Large intestine (tissue), 3 donors: ENCODE data around the gene EIF5A2. TPM values are rescaled to one million over a fixed set of nuclear protein-coding genes. Genes with fewer than 3 reads are reported as not detected.
"Not testable (repeated sequence)": the region's sequence is repeated elsewhere in the genome, so short reads cannot be mapped to it uniquely, and the experiment has no call there.

Experiments
- DNase-seq, 2 donors: peaks; one replicate each; pipeline versions ENCODE4 v3.0.0 to v3.0.0-alpha.2; 2013
- H3K27ac ChIP-seq: one replicate; pipeline ENCODE4 v1.5.1; 2013; ENCODE audit warnings: low read length
- H3K27me3 ChIP-seq: 2 replicates; pipeline ENCODE4 v1.6.1; 2013; ENCODE audit warnings: low read length; ENCODE audit not compliant: control insufficient read depth, insufficient read depth
- H3K36me3 ChIP-seq: 2 replicates; pipeline ENCODE4 v1.6.1; 2013; ENCODE audit warnings: low read length; ENCODE audit not compliant: control insufficient read depth, insufficient read depth
- H3K4me1 ChIP-seq: one replicate; pipeline ENCODE4 v1.6.1; 2013; ENCODE audit warnings: low read length; ENCODE audit not compliant: control insufficient read depth, insufficient read depth
- H3K4me3 ChIP-seq: one replicate; pipeline ENCODE4 v1.5.1; 2013; ENCODE audit warnings: low read length
- H3K9me3 ChIP-seq: one replicate; pipeline ENCODE4 v1.6.1; 2013; ENCODE audit warnings: mild to moderate bottlenecking, low read depth, low read length, moderate library complexity; ENCODE audit not compliant: control insufficient read depth
- WGBS: methylation state at CpG from one replicate; pipeline ENCODE4 v1.1.5; 2013; ENCODE audit warnings: low lambda C conversion rate; ENCODE audit not compliant: insufficient coverage; 5-methylcytosine and 5-hydroxymethylcytosine counted together
- polyA plus RNA-seq: library from polyadenylated mRNA; unstranded; fragments of 120-200 nt; gene quantifications from one replicate; pipeline ENCODE4 v1.2.1, GENCODE V29; 2013

EIF5A2 gene
- polyA plus RNA-seq, 1 donor: 7.1 TPM

DNA sequence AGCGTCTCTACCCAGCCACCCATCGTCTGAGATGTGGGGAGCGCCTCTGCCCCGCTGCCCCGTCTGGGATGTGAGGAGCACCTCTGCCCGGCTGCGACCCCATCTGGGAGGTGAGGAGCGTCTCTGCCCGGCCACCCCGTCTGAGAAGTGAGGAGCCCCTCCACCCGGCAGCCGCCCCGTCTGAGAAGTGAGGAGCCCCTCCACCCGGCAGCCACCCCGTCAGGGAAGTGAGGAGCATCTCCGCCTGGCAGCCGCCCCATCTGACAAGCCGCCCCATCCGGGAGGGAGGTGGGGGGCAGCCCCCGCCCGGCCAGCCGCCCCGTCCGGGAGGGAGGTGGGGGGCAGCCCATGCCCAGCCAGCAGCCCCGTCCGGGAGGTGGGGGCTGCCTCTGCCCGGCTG lies 15.1 kb upstream of the EIF5A2 start:
- H3K27ac ChIP-seq, H3K36me3 ChIP-seq, DNase-seq, H3K4me1 ChIP-seq, H3K27me3 ChIP-seq, H3K9me3 ChIP-seq, H3K4me3 ChIP-seq: not testable (repeated sequence)
- whole genome bisulfite sequencing: no CpG with 5 or more reads among the region's 27 CpGs

DNA sequence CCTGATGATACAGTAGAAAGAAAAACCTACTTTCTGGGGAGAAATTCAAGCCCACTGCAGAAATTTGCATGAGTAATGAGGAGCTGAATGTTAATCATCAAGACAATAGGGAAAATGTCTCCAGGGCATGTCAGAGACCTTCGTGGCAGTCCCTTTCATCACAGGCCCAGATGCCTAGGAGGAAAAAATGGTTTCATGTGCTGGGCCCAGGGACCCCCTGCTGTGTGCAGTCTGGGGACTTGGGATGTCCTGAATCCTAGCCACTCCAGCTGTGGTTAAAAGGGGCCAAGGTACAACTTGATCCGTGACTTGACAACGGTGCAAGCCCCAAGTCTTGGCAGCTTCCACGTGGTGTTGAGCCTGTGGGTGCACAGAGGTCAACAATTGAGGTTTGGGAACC lies 10.3 kb upstream of the EIF5A2 start:
- DNase-seq: no peak
- Histone ChIP-seq H3K36me3 (no peaks in the 10 kb centered on the region), H3K27ac (no peak overlapping the region), H3K9me3 (peaks cover 11% of the 10 kb centered on the region), H3K4me3 (no peak overlapping the region), H3K4me1 (no peaks in the 10 kb centered on the region), H3K27me3 (no peaks in the 10 kb centered on the region)
- no CpG with 5 or more reads among the region's 4 CpGs for WGBS

DNA sequence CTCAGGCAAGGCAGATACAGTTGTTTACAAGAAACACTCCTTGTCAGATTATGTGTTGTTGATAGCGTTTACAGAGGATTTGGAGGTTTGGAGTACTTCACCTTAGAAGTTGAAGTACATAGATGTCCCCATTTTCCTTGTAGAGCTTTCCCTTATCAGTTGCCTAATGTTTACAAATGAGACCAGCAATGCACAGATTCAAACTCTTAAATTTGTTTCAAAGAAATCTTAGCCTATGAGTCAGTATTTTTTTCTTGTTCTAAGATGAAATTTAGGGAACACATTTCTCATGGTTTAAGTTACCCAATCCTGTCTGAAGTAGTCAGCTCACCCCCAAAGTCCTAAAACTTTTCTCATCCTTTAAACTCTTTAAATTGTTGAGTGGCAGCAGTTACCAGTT lies 6.3 kb upstream of the EIF5A2 start:
- Histone ChIP-seq H3K4me1 (no peaks in the 10 kb centered on the region), H3K9me3 (peaks cover 7% of the 10 kb centered on the region), H3K27ac (no peak overlapping the region), H3K27me3 (no peaks in the 10 kb centered on the region), H3K36me3 (no peaks in the 10 kb centered on the region), H3K4me3 (no peak overlapping the region)
- no CpG with 5 or more reads among the region's 1 CpG for WGBS
- no peak for DNase-seq

DNA sequence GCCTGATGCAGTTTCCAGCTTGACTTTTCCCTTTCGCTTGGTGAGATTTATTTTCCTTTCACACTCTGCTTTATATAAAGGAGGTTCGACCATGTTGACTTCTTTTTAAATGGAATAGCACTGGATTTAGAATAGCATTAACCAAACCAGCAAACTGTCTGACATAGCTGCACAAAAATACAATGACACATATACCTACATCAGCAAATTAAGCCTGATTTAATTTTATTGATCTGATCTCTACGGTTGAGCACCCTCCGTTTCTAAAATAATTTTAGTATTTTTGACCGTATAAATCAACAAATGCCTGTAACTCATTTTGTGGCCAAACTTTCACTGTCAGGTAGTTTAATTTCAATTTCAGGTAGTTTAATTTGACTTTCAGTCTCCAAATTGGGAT lies 5.8 kb upstream of the EIF5A2 start:
- 100% methylated on average over 4 of the region's 5 CpGs for whole genome bisulfite sequencing
- no peak for DNase-seq
- H3K27me3 ChIP-seq: no peaks in the 10 kb centered on the region
- peaks cover 12% of the 10 kb centered on the region for H3K9me3 ChIP-seq
- H3K36me3 ChIP-seq: no peaks in the 10 kb centered on the region
- H3K27ac ChIP-seq: no peak overlapping the region
- H3K4me3 ChIP-seq: no peak overlapping the region
- H3K4me1 ChIP-seq: peaks cover under 1% of the 10 kb centered on the region

DNA sequence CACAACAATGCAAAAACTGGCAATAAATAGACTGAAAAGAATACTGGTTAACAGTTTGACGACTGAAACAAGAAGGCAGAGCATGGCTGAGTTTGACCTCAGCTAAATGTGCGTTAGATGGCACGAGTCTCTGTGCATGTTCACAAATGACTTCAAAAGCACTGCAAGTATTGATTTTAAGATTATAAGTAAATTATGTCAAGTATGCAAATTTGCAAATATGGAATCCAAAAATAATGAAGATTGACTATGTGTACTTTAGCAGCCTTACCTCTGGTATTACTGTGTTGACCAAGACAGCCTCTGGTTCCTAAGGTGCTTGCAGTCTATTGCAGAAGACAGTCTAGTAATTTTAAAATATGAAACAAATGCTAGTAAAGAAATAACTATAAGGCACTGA lies 2.6 kb upstream of the EIF5A2 start:
- H3K27ac ChIP-seq: no peak overlapping the region
- peaks cover 3% of the 10 kb centered on the region for H3K27me3 ChIP-seq
- 100% methylated on average over 2 of the region's 3 CpGs for WGBS
- no peak for DNase-seq
- H3K4me3 ChIP-seq: no peak overlapping the region
- peaks cover 14% of the 10 kb centered on the region for H3K4me1 ChIP-seq
- H3K36me3 ChIP-seq: no peaks in the 10 kb centered on the region
- H3K9me3 ChIP-seq: peaks cover 15% of the 10 kb centered on the region

DNA sequence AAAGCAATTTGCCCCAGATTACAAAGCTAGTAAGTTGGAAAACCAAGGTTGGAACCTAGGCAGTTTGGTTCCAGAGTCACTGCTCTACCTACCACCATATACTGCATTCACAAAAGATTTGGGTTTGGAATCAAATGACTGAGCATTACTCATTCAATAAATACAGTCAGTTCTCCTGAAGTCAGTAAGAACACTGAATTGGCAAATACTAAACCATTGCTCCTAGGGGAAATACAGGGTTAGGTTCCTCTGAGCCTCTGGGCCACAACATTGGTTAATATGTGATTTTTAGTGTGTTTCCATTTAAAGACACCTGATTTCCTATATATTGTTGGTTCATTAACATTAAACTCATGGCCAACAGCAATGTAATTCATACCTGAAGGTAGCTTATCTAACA lies 2.1 kb upstream of the EIF5A2 start:
- Histone ChIP-seq H3K4me1 (peaks cover 14% of the 10 kb centered on the region), H3K27me3 (peaks cover 3% of the 10 kb centered on the region), H3K9me3 (peaks cover 15% of the 10 kb centered on the region), H3K4me3 (no peak overlapping the region), H3K27ac (no peak overlapping the region), H3K36me3 (no peaks in the 10 kb centered on the region)
- DNase-seq: peak in 1 of 2 donors; percentile 3

DNA sequence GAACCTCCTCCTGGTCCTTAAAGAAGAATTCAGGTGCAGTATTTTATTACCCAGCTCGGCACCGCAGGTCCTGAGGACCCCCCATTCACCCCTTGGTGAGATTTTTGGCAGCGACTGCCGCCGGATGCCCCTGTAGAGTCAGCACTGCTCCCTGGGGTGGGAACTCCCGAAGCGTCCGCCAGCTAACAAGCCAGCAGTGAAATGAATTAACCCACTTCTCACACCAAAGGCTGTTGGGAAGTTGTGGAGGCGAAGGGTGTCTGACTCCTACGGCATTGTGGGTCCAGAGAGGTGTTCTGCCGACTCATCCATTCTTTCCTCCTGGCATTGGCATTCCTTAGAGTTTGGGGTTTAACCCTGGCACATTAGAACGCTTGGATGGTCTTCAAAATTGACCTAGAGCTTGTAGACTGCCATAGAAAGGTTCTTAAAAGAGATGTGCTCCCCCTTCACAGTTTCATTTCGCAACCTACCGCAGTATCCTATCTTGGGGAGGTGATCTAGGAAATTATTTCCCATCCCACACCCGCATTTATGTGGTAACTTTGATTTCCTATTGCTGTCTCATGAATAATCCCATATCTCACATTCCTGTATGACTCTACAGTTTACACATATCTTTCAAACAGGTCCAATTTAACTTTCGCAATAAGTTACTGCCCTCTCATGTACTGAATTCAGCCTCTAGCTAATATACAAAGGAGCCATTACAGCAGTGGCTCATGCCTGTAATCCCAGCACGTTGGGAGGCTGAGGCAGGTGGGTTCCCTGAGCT lies 879 bp upstream of the EIF5A2 start:
- Histone ChIP-seq H3K27ac (peak overlapping the region; percentile 8), H3K36me3 (no peaks in the 10 kb centered on the region), H3K4me3 (peak overlapping the region; percentile 79), H3K4me1 (peaks cover 14% of the 10 kb centered on the region), H3K27me3 (peaks cover 3% of the 10 kb centered on the region), H3K9me3 (peaks cover 15% of the 10 kb centered on the region)
- WGBS: 80% methylated on average over 1 of the region's 17 CpGs
- DNase-seq: peak; percentile 33 to 57

DNA sequence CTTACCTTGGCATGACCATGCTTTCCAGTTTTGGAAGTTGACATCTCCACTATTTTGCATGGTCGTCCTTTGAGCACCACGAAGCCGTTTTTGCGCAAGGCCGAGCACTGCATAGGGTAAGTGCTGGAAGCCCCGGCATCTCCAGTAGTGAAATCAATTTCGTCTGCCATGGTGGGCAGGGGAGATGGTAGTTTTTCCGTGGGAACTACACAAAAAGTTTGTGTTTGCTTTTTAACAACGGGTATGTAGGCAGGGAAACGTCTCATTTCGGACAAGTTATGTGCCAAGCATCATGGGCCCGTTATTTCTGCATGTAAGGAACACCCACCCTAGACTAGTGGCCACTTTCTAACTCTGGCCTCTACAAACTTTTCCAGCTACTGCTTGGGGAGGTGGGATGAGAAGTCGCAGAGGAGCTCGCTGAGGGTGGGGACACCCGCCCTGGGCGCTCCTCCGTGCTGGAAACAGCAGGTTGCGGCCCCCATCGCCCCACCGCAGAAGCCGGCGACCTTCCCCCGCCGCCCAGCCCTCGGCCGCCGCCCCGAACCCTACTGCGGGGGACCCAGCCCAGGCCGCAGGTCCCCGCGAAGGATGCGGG lies 701 bp downstream of the EIF5A2 start:
- Histone ChIP-seq H3K4me1 (peaks cover 14% of the 10 kb centered on the region), H3K36me3 (no peaks in the 10 kb centered on the region)

DNA sequence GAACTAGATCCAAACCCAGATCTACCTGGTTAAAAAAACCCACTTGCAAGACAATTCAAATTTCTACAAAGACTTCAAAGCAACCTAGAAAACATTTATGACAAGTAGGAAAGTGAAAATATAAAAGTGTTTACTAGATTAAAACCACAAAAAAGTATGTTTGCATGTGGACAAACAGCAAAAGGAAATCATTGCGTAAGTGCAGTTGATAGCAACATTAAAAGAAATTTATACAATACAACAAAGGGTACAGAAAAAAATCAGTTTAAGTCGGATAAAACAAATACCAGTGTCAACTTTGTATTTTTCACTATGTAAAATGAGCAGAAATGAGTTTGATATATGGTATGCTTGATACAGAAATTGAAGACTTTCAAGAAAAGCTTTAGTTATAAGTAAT lies 2.6 kb downstream of the EIF5A2 start:
- Histone ChIP-seq H3K9me3 (peaks cover 15% of the 10 kb centered on the region), H3K4me3 (no peak overlapping the region), H3K27ac (no peak overlapping the region), H3K27me3 (peaks cover 3% of the 10 kb centered on the region), H3K4me1 (peaks cover 14% of the 10 kb centered on the region), H3K36me3 (no peaks in the 10 kb centered on the region)
- 87% methylated on average over 2 of the region's 2 CpGs for WGBS
- no peak for DNase-seq

More for the DNA sequence above, 701 bp downstream of the EIF5A2 start:
- H3K27ac ChIP-seq: no peak overlapping the region
- peak overlapping the region; percentile 79 for H3K4me3 ChIP-seq
- DNase-seq: peak in 1 of 2 donors; percentile 13
- H3K9me3 ChIP-seq: peaks cover 15% of the 10 kb centered on the region
- no CpG with 5 or more reads among the region's 33 CpGs for WGBS
- H3K27me3 ChIP-seq: peaks cover 3% of the 10 kb centered on the region

DNA sequence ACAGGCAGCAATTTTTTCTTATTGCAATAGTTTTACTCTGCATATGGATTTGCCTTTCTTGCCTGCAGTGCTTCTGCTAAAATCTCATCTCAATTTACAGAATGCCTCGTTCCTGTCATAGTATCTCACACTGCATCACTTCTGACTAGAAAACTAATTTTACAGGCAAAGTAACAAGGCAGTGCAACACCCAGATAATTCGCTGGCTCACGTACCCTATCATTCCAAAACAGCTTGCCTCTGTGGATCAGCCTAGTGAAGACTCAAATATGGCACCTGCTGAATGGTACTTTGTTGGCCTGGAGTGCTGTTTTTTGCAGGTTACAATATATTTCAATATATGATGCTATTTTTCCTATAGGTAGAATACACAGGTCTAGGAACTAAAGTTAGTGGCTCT lies 5.3 kb downstream of the EIF5A2 start:
- H3K9me3 ChIP-seq: no peaks in the 10 kb centered on the region
- no peaks in the 10 kb centered on the region for H3K36me3 ChIP-seq
- H3K4me1 ChIP-seq: peaks cover 7% of the 10 kb centered on the region
- no peak overlapping the region for H3K4me3 ChIP-seq
- peaks cover 3% of the 10 kb centered on the region for H3K27me3 ChIP-seq
- 90% methylated on average over 2 of the region's 3 CpGs for WGBS
- DNase-seq: no peak
- H3K27ac ChIP-seq: no peak overlapping the region

DNA sequence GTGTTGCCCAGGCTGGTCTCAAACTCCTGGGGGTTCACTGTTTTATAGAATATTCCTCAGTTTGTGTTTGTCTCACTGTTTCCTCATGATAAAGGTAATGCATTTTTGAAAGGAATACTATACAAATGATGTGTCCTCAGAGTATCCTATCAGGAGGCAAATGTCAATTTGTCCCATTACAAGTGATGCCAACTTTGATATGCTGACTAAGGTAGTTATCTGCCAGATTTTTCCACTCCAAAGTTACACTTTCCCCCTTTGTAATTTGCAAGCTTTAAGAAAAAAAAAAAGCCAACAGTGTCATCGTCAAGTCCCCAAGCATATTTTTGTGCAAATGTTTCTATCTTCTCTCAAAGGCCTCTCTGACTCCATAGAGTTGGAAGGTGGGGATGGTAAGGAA lies 9.0 kb downstream of the EIF5A2 start:
- Histone ChIP-seq H3K4me1 (no peaks in the 10 kb centered on the region), H3K27me3 (no peaks in the 10 kb centered on the region), H3K9me3 (no peaks in the 10 kb centered on the region), H3K36me3 (no peaks in the 10 kb centered on the region), H3K27ac (no peak overlapping the region), H3K4me3 (no peak overlapping the region)
- WGBS: no CpG with 5 or more reads among the region's 1 CpG
- no peak for DNase-seq
